Glomerular endothelial cell (primary cell): ENCODE results near the gene ABCA4. TPM values are rescaled to one million over a fixed set of nuclear protein-coding genes. Genes with fewer than 3 reads are reported as not detected.

ENCODE experiments used
- DNase-seq: peaks from one replicate; pipeline ENCODE4 v3.0.0-alpha.2; 2011; ENCODE audit warnings: low read depth, low spot score; ENCODE audit errors: extremely low read depth
- total RNA-seq: library from RNA; depleted of rRNA; stranded (reverse); fragments of >200 nt; gene quantifications from 2 replicates; pipeline ENCODE4 v1.2.3, GENCODE V29; 2015

The ABCA4 gene
- total RNA-seq, 1 donor from 2014 or later = 7.0 TPM

DNA sequence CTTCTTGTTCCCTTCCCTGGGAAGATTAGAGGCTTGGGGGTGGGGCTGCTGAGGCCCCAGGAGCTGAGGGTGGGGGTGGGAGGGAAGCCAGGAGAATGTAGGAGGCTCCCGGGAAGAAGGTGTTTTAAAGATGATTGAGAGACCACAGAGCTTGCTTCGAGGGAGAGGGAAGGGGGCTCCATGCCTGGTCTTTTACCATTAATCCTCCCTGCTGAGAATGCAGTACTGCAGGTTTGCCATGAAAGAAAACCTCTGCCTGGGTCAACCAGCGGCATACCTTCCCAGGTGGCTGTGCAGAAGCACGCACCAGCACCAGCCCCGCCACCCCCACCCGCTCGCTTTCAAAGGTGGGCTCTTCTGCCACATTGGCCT lies 15.4 kb downstream of the ABCA4 start:
- no peak for DNase-seq

DNA sequence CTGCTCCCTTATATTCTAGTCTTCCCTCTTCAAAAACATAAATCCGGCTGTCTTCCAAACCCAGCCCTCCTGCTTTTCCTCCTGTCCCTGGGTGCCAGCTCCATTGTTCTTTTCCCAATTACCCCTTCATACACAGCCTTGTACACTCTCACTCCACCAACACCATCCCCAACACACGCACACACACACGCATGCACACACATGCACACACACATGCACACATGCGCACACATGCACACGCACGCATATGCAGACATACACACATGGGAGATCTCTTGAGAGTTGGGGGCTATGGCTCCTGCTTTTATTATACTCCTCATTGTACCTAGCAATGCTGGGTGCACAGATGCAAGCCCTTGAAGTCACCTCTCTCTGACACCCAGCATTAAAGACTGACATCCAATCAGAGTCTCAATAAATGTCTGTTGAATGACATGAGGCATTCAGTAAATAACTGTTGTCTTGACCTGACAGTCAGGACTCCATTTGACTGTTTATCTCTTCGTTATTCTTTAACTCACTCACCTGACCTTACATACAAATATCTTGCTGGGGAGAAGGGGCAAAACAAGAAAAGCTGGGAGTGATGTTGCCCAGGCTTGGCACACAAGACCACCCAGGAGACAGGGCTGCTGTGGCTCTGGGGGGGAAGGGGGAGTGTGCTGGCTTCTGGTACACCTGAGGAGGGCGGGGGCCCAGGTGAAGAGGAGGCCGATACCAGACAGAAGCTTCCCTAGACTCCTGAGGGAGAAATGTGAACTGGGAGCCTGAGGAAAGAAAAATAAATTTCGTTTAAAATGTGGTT lies 16.0 kb downstream of the ABCA4 start:
- DNase-seq = no peak

DNA sequence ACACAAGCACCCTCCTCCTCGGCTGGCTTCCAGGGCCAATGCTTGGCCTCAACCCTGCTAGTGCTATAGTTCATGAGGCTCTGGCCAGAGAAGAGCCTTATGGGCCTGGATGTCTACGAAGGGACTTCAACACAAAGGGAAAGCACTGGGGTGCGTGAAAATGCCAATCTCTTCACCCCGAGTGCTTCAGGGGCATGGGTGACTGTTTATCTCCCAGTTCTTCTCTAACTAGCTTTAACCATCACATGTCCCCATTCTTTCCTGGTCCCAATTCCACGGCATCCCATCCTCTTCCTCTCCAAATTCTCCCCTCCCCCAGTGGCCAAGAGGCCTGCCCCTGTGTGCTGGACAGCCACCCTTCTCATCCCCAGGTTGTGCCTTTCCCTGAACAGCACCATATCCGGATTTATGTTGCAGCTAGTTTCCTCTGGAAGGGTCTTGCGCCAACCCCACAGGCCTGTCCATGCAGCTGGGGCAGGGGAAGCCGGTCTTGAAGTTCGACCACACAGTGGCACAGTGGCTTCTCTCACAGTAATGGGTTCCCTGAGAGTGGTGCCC lies 16.7 kb downstream of the ABCA4 start:
- DNase-seq = no peak

DNA sequence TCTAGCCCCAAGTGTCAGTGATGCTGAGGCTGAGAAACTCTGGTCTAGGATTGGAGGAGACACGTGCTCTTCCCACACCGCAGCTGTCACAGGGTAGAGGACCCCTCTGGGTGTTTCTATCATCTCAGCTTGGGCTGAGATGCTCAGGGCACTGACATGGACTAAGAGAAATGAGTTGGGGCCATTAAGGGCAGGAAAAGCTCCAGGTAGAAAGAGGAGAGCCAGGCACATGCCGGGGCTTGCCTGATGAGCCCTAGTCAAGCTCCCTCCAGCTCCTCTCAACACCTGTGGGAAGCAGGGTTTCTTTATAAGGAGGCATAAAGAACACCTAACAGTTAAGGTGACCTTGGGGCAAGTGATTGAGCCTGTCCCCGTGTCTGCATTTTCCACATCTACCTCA lies 17.3 kb downstream of the ABCA4 start:
- DNase-seq = no peak

DNA sequence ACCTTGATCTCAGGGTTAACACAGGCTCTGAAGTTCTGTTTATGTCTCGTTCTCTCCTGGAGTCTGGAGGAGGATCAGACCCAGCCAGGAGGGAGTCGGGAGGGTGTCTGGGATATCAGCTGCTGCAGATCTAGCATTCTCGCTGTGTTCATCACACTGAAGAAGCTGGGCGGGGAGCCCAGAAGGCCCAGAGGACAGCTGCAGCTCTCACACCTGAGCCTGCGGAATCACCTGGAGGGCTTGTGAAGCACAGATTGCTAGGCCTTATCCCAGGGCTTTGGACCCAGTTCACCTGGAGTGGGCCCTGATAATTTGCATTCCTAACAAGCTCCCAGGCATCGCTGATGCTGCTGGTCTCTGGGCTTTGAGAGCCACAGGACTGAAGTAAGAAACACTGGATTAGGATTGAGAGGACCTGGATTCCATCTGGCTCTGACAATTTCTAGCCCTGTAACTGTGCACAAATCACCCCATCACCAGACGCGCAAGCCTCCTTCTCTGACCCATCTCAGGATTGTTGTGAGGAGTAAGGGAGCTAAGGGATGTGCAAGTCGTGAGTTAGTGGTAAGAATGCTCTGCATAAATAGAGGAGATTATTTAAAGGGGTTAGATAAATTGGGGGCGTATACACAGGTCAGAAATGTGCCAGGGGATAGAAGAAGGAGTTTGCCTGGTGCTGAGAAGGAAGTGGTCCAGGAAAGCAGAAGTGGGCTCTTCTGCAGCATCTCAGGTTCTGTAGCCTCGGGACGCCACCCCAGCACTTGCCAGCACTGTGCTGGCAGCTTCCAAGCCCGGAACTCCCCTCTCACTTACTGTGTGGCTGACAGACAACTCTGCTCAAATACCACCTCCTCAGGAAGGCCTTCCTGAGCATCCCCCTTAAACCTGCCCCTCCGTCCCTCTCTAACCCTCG lies 19.1 kb downstream of the ABCA4 start:
- no peak for DNase-seq

DNA sequence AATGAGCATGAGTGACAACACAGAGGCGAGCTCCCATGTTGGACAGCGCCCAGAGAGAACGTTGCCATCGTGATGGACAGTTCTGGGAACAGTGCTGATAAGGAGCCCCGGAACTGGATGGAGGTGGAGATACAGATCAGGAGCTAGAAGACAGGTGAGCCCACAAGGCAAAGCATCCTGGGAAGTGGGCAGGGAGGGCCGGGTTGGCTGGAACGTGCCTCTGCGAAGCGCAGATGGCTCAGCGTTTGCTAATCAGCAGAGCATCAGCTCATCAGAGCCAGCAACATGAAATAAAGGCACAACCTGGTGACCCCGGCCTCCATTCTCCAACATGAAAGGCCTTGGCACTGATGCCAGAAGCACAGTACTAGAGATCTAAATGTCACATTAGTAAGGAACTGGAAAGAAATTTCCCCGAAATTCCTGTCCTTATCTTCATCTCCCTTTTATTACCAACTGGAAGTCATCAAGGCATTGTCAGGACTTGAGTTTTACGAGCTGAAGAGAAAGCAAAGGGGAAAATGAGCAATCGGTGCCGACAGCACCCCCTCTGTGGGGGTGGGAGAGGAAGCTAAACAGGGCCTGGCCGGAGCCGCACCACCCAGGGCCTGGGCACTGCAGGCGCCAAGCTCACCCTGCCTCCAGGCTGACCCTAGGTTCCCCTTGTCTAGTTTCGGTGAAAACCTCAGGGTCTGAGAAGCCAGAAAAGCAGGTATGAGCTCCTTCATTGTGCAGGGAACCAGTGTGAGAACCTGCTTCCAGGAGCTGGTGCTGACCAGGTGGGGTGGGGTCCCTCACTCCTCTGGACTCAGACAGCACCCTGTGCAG lies 19.9 kb downstream of the ABCA4 start:
- DNase-seq = no peak

DNA sequence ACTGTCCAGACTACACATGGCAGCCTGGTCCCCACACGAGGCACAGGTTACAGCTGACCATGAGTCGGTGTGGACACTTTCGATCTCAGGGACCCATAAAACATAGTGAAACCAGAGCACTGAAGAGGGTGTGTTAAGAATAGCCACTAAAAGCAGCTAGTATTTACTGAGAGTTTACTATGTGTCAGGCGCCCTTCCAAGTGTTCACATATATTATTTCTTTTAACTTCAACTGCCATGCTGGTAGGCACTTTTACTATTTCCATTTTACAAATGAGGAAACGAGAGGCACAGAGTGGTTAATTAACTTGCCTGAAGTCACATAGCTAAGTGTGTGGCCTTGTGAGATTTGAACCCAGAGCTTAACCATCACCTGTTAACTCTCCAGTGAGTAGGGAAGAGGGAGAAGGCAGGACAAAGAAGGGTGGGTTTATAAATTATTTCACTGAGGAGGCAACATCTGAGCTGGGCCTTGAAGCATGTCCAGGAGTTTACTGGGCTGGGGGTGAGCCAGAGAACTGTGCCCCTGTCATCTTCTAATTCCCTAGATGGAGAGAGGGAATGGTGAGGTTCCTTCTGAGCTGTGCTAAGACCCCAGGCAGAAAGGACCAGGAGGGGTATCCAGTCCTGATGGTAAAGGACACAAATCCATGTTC lies 20.7 kb downstream of the ABCA4 start:
- DNase-seq = no peak

DNA sequence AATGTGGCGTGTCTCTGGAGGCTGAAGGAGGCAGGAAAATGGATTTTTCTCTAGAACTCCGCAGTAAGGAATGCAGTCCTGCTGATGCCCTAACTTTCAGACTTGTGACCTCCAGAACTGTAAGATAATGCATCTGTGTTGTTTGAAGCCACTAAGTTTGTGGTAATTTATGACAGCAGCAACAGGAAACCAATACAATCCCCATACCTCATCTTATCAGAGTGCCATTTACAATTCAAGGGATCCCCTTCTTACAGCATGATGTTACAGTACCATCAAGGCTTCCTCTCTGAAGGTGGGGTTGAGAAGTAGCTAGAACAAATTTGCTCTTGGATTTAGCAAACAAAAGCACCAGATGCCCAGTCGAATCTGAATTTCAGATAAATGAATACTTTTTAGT lies 21.6 kb downstream of the ABCA4 start:
- no peak for DNase-seq

DNA sequence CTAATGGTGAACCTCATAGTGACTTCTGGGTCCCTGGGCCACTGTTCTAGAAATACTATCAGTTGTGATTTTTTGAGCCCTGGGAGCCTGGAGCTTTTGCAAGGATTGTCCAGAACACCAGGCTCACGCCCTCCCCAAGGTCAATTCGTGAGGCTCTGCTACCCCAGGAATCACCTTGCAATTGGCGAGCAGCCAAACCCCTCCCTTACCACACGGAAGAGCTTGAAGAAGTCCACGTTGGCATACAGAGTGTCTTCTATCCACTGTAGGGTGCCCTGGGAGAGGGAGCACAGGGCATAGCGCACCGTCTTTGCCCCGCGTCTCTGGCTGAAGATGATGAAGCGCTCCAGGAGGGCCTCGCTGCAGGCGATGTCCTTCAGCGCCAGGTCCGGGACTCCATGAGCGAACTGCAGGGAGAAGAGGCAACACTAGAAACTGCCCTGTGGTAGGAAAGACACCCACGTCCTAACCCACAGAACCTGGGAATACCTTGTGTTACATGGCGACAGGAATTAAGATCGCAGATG lies 22.3 kb downstream of the ABCA4 start:
- no peak for DNase-seq

DNA sequence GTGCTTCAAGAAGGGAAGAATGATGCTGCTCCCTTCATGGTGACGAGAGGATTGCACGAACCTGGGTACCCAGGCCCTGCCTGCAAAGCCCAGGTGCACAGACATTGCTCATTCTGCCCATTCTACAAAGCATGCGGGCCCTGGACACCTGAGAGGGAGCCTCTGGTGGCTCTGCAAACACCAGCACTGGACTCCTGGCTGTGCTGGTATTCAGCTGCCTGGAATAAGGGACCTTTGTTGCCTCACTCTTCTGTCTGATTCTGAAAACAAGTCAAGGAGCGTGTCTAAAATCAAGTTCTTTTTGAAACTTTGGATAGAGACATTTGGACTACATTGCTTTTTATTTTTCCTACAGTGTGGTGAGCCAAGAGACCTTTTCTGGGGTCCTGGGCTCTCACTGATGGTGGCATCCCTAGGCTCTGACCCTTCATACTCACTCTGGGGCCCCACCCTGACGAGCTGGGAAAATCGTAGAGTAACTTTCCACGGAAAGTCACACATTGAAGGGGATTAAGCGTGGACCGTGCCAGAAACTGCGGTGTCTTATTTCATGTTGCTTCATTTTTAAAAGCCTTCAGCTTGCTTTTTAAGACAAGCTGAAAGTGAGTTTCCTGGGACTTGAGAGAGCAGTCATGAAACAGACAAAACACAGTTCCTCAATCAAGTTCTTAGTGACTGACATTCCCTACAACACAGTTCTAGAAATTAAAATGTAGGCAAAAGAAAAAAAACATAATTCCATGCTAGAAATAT lies 24.0 kb downstream of the ABCA4 start:
- no peak for DNase-seq

DNA sequence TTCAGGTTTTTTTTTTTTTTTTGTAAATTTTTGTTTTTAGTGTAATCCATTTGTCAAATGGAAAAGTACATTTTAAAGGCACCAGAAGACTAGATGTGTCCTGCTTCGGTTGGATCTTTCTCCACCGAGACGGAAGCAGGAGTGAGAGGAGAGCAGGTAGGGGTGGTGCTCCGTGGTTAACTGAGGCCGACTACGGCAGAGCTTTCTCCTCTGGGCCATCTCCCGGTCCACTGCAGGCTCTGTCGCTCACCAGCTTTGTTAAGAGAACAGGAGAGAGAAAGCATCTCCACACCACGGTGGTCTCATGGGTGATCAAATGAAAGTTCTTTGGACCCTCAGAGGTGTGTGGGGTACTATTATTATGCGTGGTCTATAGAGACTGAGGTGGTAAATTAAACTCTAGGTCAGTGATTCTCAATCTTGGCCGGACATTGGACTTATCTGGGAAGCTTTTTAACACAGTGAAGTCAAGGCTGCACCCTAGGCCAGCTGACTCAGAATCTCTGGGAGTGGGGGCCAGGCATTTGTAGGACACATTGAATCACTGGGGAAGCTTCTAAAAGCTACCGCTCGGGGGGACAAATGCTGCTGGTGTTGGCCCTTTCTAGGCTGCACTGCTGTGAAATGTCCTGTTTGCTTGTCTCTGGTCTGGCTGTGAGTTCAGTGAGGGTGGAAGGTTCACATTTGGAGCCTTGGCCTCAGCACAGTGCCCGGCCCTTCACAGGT lies 25.0 kb downstream of the ABCA4 start:
- DNase-seq = no peak

DNA sequence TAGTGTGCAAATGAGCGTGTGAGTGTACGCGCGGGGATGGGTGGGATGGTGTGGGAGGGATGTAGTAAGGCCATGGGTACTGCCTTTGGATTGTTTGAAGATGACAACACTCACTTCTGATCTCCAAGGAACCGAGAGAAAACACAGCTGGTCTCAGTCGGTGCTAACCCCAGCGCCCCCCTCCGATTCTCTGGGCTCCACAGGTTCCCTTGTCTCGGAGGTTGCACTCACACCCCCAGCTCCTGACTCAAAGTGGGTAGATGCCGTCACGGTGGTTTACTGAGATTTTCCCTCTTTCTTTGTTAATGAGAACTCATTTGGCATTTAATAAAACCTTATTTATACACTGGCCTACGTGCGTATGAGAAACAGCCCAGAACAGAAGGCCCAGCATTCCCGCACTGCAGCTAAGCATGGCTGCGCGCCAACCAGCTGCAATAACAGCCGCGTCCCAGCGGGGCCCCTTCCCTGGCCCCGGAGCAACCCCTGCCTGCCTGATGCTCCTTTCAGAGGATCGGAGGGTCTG lies 25.8 kb downstream of the ABCA4 start:
- no peak for DNase-seq

DNA sequence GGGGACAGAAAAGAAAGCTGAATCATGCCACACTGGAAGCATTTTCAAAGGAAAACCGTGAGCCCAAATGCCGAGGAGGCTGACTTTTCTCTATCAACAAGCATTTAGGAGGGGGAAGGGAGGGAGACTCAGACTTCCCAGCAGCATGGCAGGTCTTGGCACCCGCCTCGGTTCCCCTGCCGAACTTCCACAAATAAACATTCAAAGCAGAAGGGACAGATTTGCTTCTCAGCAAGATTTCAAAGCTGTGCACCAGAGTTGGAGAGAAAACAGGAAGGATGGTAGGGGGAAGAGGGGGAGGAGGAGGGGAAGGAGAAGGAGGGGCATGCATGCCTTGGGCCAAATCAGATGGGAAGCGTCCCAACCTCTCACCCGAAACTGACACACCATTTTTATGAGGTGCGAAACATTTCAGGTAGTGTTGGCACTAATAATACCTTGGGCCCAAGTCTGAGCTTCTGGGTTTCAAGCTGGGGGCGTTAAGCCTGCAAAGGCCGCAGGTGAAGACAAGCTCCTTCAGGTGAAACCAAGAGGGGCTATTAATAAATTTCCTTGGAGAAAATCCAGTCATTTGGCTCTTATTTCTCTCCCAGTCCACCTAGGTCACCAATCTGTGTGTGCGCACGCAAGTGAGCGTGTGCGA lies 26.4 kb downstream of the ABCA4 start:
- DNase-seq = no peak

DNA sequence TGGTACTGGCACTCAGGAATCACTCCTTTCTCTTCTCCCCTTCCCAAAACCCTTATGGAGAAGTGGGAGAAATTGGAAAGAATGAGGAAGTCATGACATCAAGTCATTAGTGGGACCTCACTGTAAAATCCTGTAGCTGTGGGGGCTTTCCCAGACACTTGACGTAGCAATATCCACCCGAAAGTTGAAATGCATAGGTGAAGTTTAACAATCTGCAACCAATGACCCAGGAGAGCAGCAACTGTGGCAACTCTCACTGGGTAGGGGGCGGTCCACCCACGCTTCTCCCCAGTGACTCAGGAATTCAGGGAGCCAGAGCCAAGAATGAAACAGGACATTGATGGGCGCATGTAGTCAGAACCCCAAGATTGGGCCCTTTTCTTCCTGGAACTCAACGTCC lies 27.0 kb downstream of the ABCA4 start:
- DNase-seq = no peak

DNA sequence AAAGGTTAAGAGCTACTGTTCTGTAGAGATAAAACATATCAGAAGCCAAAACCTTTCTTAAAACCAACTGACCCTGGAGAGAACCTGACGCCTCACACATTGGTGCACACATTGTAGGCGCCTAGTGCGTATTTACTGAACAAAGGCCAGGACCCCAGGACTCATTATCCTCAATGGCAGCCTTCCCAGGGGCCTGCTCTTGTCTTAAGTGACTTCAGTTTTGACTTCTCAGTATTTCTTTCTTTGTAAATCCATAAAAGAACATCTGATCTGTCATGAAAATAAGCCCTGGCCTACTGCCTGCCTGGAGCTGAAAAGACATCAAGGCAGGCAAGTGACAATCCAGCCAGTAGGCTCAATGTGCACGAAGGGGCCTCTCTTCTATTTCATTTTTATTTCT lies 27.6 kb downstream of the ABCA4 start:
- no peak for DNase-seq

DNA sequence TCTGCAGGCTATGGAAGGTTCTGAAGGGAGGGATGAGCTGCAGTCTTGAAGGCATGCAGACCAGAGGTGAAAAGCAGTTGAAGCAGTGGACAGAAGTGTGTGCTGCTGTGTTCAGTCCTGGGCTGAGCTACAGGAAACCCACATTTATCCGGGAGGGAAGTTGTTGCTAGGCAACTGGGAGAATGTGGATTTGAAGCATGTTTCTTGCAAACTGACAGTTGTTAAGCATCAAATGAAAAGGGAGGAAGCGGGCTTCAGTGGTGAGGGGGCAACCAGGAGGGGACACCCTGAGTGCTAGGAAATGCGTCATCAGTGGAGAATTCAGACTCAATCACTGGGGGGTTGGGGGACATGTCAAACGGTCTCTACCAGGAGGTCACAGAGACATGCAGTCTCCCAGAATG lies 28.7 kb downstream of the ABCA4 start:
- peak; percentile 99 for DNase-seq

DNA sequence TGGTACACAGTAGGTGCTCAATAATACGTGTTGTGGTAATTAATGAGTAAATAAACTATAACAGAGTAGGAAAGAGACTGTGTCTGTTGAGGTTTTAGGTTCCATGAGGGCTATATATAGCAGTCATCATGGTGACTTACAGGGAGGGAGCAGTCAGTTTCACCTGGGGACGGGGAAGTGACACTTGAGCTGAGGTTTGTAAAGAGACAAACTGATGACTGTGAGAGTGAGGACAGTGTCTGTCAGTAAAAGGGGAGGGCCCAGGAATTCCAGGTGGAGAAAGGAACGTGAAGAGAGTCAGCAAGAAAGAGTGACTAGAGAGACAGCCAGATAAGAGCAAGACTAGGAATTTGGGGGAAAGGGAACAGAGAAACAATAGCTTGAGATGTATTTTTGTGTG lies 30.2 kb downstream of the ABCA4 start:
- no peak for DNase-seq

DNA sequence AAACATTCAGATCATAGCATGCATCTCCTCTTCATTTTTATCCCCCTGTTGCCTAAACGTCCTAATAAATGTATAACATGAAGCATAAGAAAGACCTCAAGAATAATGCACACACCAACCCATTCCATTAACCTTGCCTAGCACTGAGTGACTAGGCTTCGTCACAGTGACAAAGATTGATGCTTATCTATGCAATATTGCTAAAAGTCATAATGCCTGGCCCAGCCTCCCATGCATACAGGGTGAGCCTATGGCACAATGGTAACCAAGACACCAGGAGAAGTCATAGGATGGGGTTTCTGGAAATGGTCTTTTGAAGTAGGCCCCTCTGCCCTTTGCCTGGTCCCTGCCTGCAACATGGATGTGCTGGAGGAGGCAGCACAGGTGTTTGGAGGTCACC lies 33.8 kb downstream of the ABCA4 start:
- no peak for DNase-seq
